ENCODE measurements around the gene PTPRU.

PTPRU gene

DNA sequence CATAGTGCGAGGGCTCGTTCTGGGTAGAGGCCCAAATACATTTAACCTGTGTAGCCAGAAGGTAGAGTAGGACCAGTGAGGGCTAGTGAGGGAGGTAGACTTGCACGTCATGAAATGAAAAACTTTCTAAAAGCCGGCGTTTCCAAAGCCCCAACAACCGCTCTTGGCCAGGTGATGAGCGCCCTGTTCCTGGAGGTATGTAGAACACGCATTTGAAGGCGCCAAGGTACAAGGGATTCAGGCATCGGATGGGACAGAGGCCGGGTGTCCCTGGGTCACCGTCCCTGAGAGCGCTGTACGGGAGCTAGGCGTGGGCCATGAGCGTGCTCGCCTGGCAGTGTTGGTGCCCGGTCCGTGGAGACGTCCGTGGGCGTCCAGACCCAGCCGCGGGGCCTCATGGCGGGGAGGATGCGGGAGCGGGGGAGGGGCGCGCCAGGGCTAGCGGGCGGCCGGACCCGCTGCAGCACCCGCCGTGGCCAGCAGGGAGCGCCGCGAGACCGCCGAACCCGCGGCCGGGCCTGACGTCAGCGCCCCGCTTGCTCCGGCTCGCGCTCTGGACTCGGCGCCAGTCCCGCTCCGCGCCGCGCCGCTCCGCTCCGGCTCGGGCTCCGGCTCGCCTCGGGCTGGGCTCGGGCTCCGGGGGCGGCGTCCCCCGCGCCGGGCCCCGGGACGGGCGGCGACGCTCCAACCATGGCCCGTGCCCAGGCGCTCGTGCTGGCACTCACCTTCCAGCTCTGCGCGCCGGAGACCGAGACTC is at the start of gene PTPRU:
Gene PTPRU, plus strand, starts transcription at position 568 of the 757 bp plus-strand sequence. Its CDS starts 123 bp downstream, at position 691.
- peak; percentile 72 to 81 for DNase-seq (ENCODE audit: low read depth in 2 of 2)

DNA sequence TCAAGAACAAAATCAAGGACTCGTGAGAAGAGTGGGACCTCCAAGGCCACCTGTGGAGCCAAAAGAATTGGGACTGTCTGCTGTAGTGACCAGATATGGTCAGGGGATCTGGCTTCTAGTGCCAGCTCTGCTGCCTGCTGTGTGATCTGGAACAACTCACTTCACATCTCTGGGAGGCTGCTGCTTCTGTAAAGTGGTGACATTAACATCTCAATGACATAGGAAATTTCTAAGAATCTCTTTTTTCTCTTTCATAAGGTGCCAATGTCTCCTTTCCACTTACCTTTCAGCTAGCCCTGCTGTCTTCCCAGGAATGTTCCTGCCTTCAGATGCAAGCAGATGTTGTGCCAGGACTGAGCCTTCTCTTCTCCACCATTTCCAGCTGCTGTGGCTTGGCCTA is 49.6 kb upstream of the PTPRU start:
- DNase-seq (ENCODE audit: low read depth in 2 of 2), result no peak

DNA sequence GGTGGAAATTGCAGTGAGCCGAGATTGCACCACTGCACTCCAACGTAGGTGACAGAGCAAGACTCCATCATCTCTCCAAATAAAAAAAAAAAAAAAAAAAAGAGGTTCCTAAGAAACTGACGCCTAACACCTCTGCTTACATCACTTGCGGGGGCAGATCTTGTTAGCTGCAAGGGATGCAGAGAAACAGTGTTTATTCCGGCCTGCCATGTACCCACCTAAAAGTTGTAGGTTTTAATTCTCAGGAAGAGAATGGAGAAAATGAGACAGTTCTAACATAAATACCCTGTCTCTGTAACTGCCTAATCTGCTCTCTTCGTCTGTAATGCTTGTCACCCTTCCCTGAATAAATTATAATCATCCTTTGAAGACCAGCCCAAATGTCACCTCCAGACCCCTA is 45.6 kb upstream of the PTPRU start:
- DNase-seq (ENCODE audit: low read depth in 2 of 2), result no peak

DNA sequence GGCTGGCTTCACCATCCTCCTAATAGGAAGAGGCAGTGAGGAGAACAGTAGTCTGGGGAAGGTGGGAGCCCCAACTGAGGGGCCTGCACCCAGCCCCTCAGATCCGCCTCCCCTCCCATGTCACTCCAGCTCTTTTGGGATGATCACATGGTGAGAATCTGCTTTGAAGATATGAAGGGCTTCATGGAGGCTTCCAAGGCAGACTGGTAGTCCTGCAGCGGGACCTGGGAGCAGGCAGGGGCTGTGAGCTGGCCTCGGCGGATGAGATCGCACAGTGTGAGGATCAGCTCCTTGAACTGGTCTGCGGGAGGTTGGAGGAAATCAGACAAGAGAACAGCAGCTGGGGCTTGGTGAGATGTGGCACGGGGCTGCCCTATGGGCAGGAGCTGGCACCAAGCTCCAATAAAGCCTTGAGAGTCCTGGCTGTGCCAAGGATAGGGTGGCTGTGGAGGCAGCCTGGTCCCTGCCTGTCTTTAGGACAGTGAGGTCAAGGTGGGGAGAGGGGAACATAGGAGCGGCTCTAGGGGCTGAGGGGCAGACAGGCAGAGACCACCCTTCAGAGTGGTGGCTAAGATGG is 42.4 kb upstream of the PTPRU start:
- no peak for DNase-seq (ENCODE audit: low read depth in 2 of 2)

DNA sequence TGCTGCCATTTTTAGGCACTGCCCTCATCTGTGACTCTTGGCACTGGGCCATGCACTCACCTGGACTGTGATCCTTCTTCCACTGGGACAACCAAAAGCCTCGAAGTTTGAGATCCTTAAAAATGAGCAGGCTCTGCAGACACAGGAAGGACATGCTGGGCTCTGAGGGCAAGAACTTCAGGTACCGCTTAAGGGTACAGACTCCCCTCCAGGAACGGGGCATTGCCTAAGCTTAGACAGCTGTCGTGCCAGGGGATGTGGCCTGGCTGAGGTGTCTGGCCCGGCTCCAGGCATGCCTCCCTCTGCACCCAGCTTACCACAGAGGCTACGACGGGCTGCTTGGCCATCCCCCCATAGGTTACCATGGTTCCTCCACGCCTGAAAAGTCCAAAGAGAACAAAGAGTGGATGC is 40.4 kb upstream of the PTPRU start:
- no peak for DNase-seq (ENCODE audit: low read depth in 2 of 2)

DNA sequence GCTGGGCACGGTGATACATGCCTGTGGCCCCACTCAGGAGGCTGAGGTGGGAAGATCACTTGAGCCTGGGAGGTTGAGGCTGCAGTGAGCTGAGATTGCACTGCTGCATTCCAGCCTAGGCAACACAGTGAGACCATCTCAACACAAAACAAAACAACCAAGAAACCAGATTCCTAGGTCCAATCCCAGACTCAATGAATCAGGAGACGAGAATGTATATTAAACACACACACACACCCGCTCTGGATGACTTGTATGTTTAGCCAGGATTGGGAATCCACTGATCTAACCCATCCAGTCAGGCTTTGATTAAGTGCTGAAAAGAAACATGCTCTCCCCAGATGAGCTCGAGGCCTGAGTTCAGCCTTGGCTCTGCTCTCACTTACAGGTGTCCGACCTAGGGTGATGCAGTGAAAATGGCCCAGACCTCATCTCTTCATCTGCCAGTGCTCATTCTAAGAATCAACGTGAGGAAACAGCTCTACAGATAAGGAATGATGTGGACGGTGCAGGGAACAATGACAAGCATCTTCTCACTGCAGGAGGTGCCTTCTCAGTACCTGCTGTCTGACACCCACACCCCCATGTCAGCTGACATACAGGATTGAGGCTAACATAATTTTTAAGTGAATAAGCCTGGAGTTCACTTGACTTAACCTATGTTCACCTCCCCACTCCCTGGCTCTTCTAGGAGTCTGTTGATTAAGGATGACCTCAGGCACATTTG is 39.3 kb upstream of the PTPRU start:
- no peak for DNase-seq (ENCODE audit: low read depth in 2 of 2)

DNA sequence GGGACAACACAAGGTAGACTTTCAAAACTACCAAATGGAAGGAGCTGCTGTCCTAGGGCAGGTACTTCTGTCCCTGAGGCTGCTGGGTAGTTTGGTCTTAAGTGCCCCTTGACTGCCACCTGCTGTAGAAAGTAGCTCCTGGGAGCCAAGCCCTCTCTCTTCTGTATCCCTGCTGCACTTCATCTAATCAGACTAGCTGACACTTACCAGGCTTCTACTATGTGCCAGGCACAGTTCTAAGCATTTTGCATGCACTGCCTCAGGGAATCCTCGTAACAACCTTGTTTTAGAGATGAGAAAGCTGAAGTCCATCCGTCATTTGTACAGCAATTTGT is 38.8 kb upstream of the PTPRU start:
- no peak for DNase-seq (ENCODE audit: low read depth in 2 of 2)

DNA sequence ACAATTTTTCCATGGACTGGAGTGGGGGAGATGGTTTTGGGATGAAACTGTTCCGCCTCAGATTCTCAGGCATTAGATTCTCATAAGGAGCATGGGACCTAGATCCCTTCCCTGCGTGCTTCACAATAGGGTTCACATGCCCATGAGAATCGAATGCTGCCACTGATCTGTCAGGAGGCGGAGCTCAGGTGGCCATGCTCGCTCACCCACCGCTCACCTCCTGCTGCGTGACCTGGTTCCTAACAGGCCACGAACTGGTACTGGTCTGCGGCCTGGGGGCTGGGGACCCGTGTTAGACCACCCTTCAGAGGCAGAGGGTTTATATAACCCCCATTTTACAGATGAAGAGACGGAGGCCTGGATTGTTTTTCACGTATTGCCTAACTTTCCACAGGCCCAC is 38.3 kb upstream of the PTPRU start:
- no peak for DNase-seq (ENCODE audit: low read depth in 2 of 2)

DNA sequence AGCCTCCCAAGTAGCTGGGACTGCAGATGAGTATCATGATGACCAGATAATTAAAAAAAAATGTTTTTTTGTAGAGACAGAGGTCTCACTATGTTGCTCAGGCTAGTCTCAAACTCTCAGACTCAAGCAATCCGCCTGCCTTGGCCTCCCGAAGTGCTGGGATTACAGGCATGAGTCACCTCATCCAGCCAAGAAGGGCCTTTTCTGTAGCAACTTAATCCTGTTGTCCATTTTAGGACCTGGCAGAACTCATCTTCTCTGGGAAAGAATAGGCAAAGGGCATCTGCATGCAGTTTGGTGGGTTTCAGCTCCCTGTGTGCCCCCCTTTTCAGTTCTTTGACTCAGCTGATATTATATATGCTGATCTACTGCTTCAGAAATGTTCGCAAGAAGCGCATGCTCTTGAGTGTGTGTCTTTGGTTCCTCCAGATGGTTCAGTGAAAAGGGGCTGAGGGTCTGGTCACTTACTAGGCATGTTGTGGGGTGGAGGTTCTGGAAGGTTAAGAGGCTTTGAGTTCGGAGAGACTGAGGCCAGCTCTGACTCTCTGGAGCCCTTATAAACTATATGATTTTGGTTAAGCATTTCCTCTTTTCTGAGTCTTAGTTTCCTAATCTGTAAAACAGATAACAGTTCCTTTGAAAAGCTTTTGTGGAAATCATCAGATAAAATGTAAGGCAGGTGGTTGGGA is 35.3 kb upstream of the PTPRU start:
- DNase-seq (ENCODE audit: low read depth in 2 of 2), result no peak

DNA sequence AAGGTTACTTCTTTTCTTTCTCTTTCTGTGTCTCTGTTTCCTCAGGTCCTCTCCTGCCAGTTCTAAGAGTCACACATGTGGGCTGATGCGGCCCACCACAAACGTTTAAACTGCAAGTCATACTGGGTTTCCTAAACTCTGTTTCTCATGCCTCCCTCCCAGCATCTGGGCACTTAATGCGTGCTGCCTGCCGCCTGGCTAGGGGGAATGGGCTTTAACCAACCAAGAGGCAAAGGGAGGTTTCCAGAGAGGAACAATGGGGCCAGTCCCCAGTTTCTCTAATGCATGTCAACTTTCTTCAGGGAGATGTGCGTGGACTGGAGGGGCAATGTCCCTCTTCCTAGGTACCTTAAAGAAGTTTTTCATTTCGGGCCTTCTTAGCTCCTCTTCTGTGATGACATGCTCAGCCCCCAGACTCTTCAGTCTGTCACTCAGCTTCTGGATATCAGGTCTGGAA is 34.7 kb upstream of the PTPRU start:
- DNase-seq (ENCODE audit: low read depth in 2 of 2), result no peak

DNA sequence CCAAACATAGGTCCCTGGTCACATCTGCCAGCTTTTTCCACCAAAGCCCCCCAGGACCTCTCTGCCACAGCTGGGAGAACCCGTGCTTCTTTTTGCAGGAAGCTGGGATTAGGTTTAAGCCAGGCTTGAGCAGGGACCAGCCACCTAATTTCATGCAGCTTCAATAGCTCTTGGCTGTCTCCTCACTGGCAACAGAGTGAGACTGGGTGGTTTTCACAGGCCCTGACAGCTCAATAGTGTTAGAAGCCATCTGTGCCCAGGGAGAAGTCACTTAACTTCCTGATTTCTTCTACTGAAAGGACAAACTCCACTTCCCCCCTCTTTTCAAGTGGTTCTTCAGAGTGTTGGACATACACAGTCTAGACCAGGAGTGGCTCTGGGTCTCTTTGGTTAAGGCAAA is 34.3 kb upstream of the PTPRU start:
- DNase-seq (ENCODE audit: low read depth in 2 of 2), result no peak

DNA sequence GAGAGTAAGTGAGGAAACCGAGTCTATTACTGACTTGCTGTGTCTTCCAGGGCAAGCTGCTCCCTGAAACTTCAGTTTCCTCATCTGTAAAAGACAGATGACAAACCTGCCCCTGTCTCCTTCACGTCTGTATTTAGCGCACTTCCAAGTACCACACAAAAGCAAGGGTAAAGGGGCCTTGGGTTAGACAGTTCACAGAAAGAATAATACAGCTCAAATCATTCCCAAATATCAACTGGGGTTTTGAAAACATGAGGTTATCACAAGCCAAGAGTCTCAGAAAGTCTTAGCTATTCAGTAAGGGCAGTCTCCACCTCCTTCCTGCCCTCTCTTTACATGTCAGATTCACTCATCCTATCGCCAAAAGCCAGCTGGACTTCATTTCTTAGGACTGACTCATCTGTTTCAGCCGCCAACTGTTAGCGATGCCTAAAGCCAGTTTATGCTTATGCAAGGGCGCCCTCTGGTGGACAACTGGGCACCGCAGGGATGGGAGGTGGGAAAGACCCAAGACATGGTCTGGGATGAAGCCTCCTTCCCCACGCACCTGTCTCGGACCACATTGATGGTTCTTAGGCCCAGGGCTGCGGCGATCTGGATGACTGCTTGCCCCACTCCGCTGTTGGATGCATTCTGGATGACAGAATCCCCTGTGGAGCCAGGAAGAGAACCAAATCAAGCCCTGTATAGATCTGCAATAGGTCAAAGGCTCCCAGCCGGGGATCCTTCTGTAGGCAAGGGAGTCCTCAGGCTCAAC is 33.6 kb upstream of the PTPRU start:
- DNase-seq (ENCODE audit: low read depth in 2 of 2), result peak; percentile 87 to 97

DNA sequence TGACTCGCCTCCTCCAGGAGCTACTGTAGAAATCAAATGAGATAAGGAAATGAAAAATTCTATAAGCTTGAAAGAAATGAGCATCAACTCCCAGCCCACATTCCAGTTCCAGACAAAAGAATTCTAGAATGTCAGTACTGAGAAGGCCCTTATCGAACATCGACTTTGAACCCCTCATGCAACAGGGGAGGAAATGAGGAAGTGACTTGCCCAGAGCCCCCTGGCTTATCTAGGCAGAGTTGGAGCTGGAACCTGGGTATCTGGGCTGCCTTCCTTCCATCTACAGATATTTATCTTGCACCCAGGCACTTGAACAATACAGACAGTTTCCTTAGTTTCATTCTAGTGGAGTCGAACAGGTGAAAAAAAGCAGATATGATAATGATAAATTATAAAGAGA is 27.9 kb upstream of the PTPRU start:
- no peak for DNase-seq (ENCODE audit: low read depth in 2 of 2)

DNA sequence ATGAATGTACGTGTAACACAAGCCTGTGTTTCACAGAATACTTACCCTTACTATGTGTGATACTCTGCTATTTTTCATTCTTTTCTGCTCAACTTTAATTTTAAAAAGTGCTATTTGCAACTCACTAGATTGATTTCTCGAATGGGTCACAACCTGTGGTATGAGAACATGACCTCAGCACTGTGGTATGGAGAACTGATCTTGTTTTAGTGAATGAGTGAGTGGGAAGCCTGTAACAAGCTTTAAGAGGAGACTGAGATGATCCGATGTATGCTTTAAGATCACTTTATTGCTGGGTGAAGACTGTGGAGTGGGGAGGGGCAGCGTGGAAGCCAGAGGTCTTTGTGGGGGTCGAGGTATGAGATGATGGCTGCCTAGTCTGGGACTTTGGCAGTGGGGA is 27.1 kb upstream of the PTPRU start:
- DNase-seq (ENCODE audit: low read depth in 2 of 2), result no peak

DNA sequence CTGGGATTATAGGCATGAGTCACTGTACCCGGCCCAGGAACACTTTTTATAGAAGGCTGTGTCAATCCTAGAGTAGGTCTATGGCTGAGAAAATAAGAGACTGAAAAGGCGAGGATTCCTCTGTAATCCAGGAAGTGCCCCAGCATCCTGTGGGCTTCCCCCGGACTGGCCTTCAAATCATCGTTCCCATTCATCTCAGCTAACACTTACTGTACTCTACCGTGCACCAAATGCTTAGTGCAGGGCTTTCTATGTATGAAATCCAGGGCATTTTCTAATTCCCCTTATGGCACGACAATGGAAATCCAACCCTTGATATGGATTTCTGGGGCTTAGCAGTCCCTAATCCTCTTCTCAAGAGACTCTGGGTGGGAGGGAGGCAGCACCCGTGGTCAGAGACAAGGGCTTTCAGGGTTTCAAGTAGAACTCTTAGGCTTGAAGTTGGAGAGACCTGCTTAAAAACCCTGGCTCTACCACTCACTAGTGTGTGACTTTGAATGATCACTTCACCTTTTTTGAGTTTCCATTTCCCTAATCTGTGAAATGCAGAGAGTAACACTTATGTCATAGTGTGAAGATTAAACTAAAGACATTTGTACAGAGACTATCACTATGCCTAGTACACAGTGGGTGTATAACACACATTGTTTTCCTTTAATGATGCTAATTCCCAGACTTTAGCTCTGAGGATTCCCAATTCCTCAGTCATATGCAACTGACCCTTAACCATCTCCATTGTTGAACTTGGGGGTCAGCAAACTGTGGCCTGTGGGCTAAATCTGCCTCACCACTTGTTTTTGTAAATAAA is 25.8 kb upstream of the PTPRU start:
- DNase-seq (ENCODE audit: low read depth in 2 of 2), result no peak

DNA sequence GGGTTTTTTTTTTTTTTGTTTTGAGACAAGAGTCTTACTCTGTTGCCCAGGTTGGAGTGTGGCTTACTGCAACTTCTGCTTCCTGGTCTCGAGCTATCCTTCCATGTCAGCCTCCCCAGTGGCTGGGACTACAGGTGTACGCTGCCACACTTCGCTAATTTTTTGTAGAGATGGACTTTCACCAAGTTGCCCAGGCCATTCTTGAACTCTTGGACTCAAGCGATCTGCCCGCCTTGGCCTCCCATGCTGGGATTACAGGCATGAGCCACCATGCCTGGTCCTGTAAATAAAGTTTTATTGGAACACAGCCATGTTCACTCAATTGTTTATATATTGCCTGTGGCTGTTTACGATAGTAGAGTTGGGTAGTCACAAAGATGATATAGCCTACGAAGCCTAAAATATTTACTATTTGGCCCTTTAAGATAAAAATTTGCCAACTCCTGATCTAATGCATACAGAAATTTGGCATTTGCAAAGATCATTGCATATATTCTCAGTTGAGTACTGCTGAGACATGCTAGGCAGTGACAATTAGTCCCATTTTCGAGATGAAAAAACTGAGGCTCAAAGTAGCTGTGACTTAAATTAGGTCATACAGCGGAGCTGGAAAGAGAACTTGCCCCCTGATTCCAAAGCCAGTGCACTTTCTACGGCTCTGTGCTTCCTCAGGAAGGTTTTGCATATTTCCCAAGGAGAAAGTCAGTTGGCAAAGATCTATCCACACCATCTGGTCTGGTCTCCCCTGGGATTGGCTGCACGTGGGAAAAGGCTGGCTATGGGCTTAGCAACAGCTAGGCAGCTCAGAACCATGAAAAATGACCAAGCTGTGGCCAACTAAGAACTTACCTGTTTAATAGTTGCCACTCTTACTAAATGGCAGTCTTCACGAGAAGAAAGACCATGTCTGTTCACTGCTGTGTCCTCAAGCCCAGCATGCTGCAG is 25.0 kb upstream of the PTPRU start:
- DNase-seq (ENCODE audit: low read depth in 2 of 2), result no peak

DNA sequence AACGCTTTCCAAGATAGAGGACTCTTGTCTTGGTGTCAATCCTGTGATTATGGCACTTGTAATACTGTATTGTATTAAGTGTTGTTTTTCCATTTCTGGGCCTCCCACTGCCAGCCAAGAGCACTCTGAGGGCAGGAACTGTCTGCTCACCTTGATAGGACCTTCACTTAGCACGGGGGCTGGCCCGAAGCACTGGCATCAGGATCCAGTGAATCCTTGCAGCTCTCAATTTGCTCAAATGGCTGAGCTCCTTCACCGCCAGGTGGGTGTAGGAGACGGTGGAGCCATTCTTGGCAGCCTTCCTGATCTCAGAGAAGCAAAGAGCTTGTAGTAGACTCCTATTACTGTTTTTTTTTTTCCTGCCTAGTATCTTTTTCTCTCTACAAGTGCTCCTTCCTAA is 23.3 kb upstream of the PTPRU start:
- DNase-seq (ENCODE audit: low read depth in 2 of 2), result no peak

DNA sequence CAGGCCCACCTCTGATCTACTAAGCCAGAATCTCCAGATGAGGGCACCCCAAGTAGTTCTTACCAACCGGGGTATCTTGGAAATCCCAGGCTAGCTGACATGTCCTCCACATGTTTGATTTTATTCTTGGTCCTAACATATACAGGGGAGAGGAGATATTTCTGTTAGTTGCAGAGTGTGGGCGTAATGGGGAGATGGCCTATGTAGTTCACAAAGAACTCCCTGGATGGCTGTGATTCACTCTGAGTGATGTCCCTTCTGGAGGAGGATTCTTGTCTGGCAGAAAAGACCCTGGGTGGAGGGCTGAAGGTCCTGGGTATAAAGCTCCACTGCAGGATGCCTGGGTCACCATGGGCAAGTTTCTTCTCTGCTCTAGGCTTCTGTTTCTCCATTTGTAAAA is 18.7 kb upstream of the PTPRU start:
- no peak for DNase-seq (ENCODE audit: low read depth in 2 of 2)

DNA sequence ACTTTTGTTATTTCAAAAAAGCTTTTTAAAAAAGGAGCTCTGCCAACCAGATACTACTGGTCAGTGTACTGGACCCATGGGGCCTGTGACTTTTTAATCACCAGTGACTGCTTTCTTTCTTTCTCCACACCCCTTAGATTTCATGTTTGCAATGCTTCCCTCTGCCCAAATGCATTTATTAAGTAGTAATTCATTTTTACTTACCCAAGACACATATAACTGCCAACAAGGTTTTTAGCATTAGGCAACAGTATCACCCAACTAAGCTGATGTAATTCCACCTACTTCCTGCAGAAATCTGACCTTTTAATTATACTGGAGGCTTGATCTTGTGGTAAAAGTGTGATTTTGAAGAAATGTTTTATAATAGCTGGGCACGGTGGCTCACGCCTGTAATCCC is 18.1 kb upstream of the PTPRU start:
- DNase-seq (ENCODE audit: low read depth in 2 of 2), result no peak

DNA sequence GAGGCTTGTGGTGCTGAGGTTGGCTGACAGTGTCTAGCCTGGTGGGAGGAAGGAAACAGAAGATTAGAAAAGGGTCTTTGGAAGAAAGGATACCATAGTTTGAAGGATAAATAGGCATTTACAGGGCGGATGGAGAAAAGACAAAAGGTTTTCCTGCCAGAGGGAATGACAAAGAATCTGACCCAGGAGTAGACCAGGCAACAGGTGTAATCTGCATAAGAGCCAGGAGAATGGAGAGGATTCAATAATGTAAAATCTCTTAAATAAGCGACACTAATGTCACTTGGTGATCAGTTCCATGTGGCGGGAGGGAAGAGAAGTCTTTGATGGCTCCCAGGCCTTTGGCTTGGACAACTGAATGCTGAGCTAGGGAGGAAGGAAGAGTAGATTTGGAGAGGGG is 15.0 kb upstream of the PTPRU start:
- DNase-seq (ENCODE audit: low read depth in 2 of 2), result no peak
